B cell (primary cell): ENCODE measurements around the gene SULT2B1.

Experiments
- CTCF ChIP-seq: fragments of 200-600 bp; IDR thresholded peaks from one replicate; pipeline ENCODE4 v1.8.0; 2022; ENCODE audit warnings: antibody characterized with exemption, mild to moderate bottlenecking
- EZH2 ChIP-seq: IDR thresholded peaks from 2 replicates; pipeline ENCODE4 v1.6.1; 2012; ENCODE audit warnings: borderline replicate concordance, low read depth, mild to moderate bottlenecking, moderate library complexity, low read length; ENCODE audit not compliant: insufficient read depth, poor library complexity, severe bottlenecking

GRCh38 chr19:48644355-48644754 is 92.4 kb downstream of the SULT2B1 start:
- TF ChIP-seq CTCF (no peak), EZH2 (no peak)
